ENCODE measurements around the gene RC3H1.

Gene RC3H1

GRCh38 chr1:173903827-173904531, 118.2 kb downstream of the RC3H1 start:
- TF ChIP-seq TEAD4 (IDR thresholded peaks at IDR 0.05) (no peak), REST (IDR thresholded peaks at IDR 0.05; ENCODE audit: low read depth) (no peak), TAF1 (IDR thresholded peaks at IDR 0.05; ENCODE audit: low read depth) (no peak), CEBPB (IDR thresholded peaks at IDR 0.05) (no peak)

- TF ChIP-seq EP300 (IDR thresholded peaks at IDR 0.05; ENCODE audit: borderline replicate concordance) = no peak
- no peak for TF ChIP-seq CEBPB (IDR thresholded peaks at IDR 0.05)
- TF ChIP-seq MAX (IDR thresholded peaks at IDR 0.05) = no peak
- no peak for TF ChIP-seq TCF12 (IDR thresholded peaks at IDR 0.05; ENCODE audit: low read depth)
- TF ChIP-seq NFIC (IDR thresholded peaks at IDR 0.05) = no peak
- TF ChIP-seq EGR1 (IDR thresholded peaks at IDR 0.05) = no peak
- no peak for TF ChIP-seq FOXM1 (IDR thresholded peaks at IDR 0.05; ENCODE audit: borderline replicate concordance, low read depth)
- TF ChIP-seq CREB1 (IDR thresholded peaks at IDR 0.05; ENCODE audit: low read depth) = no peak
- no peak for TF ChIP-seq USF1 (IDR thresholded peaks at IDR 0.05)
- TF ChIP-seq TAF1 (IDR thresholded peaks at IDR 0.05; ENCODE audit: low read depth) = no peak
Measured at GRCh38 chr1:173900992-173901391, 121.2 kb downstream of the RC3H1 start.

- TF ChIP-seq RAD21 (IDR thresholded peaks at IDR 0.05; ENCODE audit: low read depth) (no peak), ZBTB7A (IDR thresholded peaks at IDR 0.05; ENCODE audit: low read depth) (no peak), FOXM1 (IDR thresholded peaks at IDR 0.05; ENCODE audit: borderline replicate concordance, low read depth) (no peak), REST (IDR thresholded peaks at IDR 0.05; ENCODE audit: low read depth) (no peak)
Measured at GRCh38 chr1:173900427-173900826, 121.7 kb downstream of the RC3H1 start.

GRCh38 chr1:173894189-173894588, 128.0 kb downstream of the RC3H1 start:
- TF ChIP-seq USF1 (IDR thresholded peaks at IDR 0.05) = no peak
- no peak for TF ChIP-seq RAD21 (IDR thresholded peaks at IDR 0.05; ENCODE audit: low read depth)
- TF ChIP-seq YY1 (IDR thresholded peaks at IDR 0.05; ENCODE audit: low read depth) = no peak
- TF ChIP-seq EP300 (IDR thresholded peaks at IDR 0.05; ENCODE audit: borderline replicate concordance) = no peak
- no peak for TF ChIP-seq MAX (IDR thresholded peaks at IDR 0.05)
- no peak for TF ChIP-seq NFIC (IDR thresholded peaks at IDR 0.05)
- TF ChIP-seq TAF1 (IDR thresholded peaks at IDR 0.05; ENCODE audit: low read depth) = no peak
- TF ChIP-seq TEAD4 (IDR thresholded peaks at IDR 0.05) = no peak
- no peak for TF ChIP-seq CEBPB (IDR thresholded peaks at IDR 0.05)
- no peak for TF ChIP-seq TCF12 (IDR thresholded peaks at IDR 0.05; ENCODE audit: low read depth)
- TF ChIP-seq CREB1 (IDR thresholded peaks at IDR 0.05; ENCODE audit: low read depth) = no peak
- no peak for TF ChIP-seq EGR1 (IDR thresholded peaks at IDR 0.05)
- no peak for TF ChIP-seq ZBTB7A (IDR thresholded peaks at IDR 0.05; ENCODE audit: low read depth)
- TF ChIP-seq REST (IDR thresholded peaks at IDR 0.05; ENCODE audit: low read depth) = no peak
- TF ChIP-seq FOXM1 (IDR thresholded peaks at IDR 0.05; ENCODE audit: borderline replicate concordance, low read depth) = no peak

- no peak for TF ChIP-seq FOXM1 (IDR thresholded peaks at IDR 0.05; ENCODE audit: borderline replicate concordance, low read depth)
- TF ChIP-seq TAF1 (IDR thresholded peaks at IDR 0.05; ENCODE audit: low read depth) = no peak
- TF ChIP-seq ZBTB7A (IDR thresholded peaks at IDR 0.05; ENCODE audit: low read depth) = no peak
- TF ChIP-seq YY1 (IDR thresholded peaks at IDR 0.05; ENCODE audit: low read depth) = no peak
- TF ChIP-seq CEBPB (IDR thresholded peaks at IDR 0.05) = no peak
Measured at GRCh38 chr1:173893611-173894010, 128.5 kb downstream of the RC3H1 start.
